Hippocampal formation (tissue), 2 donors: Measurements from ENCODE around the gene DHRS1.

Experiments
- DNase-seq, 2 donors: peaks; one replicate each; lab custom pipeline; 2025; lab: John Stamatoyannopoulos, UW

The DHRS1 gene

GRCh38 chr14:24299255-24300191, at the start of gene DHRS1, which contains the start of gene NOP9:
DHRS1 (minus strand) TSS chr14:24299780; CDS start chr14:24299106, 674 bp downstream.
NOP9 (plus strand) TSS chr14:24299850; CDS start chr14:24299955, 105 bp downstream.
- DNase-seq, result peak; percentile 66 to 85

GRCh38 chr14:24348186-24348585, 48.6 kb upstream of the DHRS1 start:
- no peak for DNase-seq

GRCh38 chr14:24347134-24347533, 47.6 kb upstream of the DHRS1 start:
- no peak for DNase-seq

GRCh38 chr14:24343795-24344660, 44.4 kb upstream of the DHRS1 start:
- DNase-seq, result no peak

GRCh38 chr14:24342889-24343288, 43.3 kb upstream of the DHRS1 start:
- DNase-seq, result no peak

- DNase-seq, result no peak
Observed at GRCh38 chr14:24340606-24341005, 41.0 kb upstream of the DHRS1 start.

GRCh38 chr14:24339284-24340151, 39.9 kb upstream of the DHRS1 start, which contains the start of gene RIPK3:
RIPK3 (minus strand) TSS chr14:24339991; CDS start chr14:24339826, 165 bp downstream.
- DNase-seq, result no peak

- DNase-seq, result no peak
Observed at GRCh38 chr14:24338843-24339242, 39.3 kb upstream of the DHRS1 start.

GRCh38 chr14:24337824-24338175, 38.2 kb upstream of the DHRS1 start:
- DNase-seq, result no peak

- no peak for DNase-seq
Observed at GRCh38 chr14:24337144-24337823, 37.7 kb upstream of the DHRS1 start.

GRCh38 chr14:24335461-24336171, 36.0 kb upstream of the DHRS1 start:
- DNase-seq, result no peak

GRCh38 chr14:24334431-24335291, 35.1 kb upstream of the DHRS1 start, which contains the start of gene ADCY4:
ADCY4 (minus strand) TSS chr14:24335071; CDS start chr14:24334652, 419 bp downstream.
- no peak for DNase-seq

GRCh38 chr14:24332268-24332993, 32.9 kb upstream of the DHRS1 start:
- peak; percentile 32 to 47 for DNase-seq

- DNase-seq, result no peak
Observed at GRCh38 chr14:24331731-24332267, 32.2 kb upstream of the DHRS1 start.

- no peak for DNase-seq
Observed at GRCh38 chr14:24330973-24331674, 31.5 kb upstream of the DHRS1 start.

- DNase-seq, result no peak
Observed at GRCh38 chr14:24329736-24330135, 30.2 kb upstream of the DHRS1 start.

GRCh38 chr14:24329073-24329663, 29.6 kb upstream of the DHRS1 start:
- DNase-seq, result no peak
